Muscle of leg (tissue), 11 donors: ENCODE results near the gene MTUS2. TPM values are rescaled to one million over a fixed set of nuclear protein-coding genes. Genes with fewer than 3 reads are reported as not detected.

Experiments
- DNase-seq: peaks from one replicate; pipeline ENCODE4 v3.0.0; 2013
- H3K27ac ChIP-seq: one replicate; pipeline ENCODE4 v1.5.1; 2013; ENCODE audit warnings: mild to moderate bottlenecking, low read length, control low read depth
- H3K27me3 ChIP-seq: one replicate; pipeline ENCODE4 v1.6.1; 2013; ENCODE audit warnings: low read length; ENCODE audit not compliant: control insufficient read depth, insufficient read depth
- H3K36me3 ChIP-seq: one replicate; pipeline ENCODE4 v1.6.1; 2013; ENCODE audit warnings: low read length; ENCODE audit not compliant: control insufficient read depth, insufficient read depth
- H3K4me1 ChIP-seq: one replicate; pipeline ENCODE4 v1.6.1; 2013; ENCODE audit warnings: low read length; ENCODE audit not compliant: control insufficient read depth, insufficient read depth
- H3K4me3 ChIP-seq: one replicate; pipeline ENCODE4 v1.5.1; 2013; ENCODE audit warnings: low read length, control low read depth
- H3K9me3 ChIP-seq: replicated peaks from 2 replicates; pipeline ENCODE4 v1.6.1; 2013; ENCODE audit warnings: low read depth, low read length; ENCODE audit not compliant: control insufficient read depth
- WGBS: methylation state at CpG from one replicate; pipeline ENCODE4 v1.1.5; 2013; ENCODE audit warnings: missing lambda C conversion rate; ENCODE audit not compliant: insufficient coverage; 5-methylcytosine and 5-hydroxymethylcytosine counted together
- polyA plus RNA-seq, 8 donors: library from polyadenylated mRNA; unstranded; fragments of 120-200 nt; gene quantifications; one replicate each; pipeline versions ENCODE4 v1.2.1 to v1.2.3, GENCODE V29; 2013; ENCODE audit warnings: inconsistent platforms in 1 of 8, low replicate concordance in 1 of 8; ENCODE audit not compliant: insufficient read length in 8 of 8, insufficient read depth in 1 of 8
- total RNA-seq: library from RNA; stranded (reverse); fragments of 120-200 nt; gene quantifications from one replicate; pipeline ENCODE4 v1.2.4, GENCODE V29; 2013

Gene MTUS2
- total and polyA plus RNA-seq, 9 donors: 11.3 to 29.5 (median 21.7) TPM

DNA sequence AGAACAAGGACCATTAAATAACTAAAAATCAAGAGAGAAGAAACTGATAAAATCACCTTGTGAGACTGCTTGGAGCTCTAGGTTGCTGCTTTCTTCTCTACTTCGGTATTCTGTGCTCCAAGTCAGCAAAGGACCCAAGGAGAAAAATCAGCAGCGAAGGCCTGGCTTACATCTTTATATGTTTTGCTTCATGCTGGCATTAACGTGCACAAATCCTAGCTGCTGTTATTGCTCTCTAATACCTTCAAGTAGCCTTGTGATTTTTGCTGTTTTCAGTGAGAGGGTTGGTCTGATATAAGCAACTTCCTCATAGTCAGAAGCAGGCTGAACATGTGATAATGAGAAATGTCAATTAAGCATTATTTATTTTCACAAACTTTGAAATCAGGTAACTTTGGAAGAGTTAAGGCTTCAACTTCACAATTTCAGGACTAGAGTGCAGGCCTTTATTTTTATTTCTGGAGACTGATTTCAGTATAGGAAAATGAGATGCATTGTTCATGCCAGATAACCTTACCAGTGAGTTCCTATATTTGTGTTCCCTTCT lies 410.2 kb downstream of the MTUS2 start:
- H3K27me3 ChIP-seq: no peaks in the 10 kb centered on the region
- no peak for DNase-seq
- 100% methylated on average over 1 of the region's 3 CpGs for WGBS
- H3K4me3 ChIP-seq: no peak overlapping the region
- H3K36me3 ChIP-seq: no peaks in the 10 kb centered on the region
- H3K4me1 ChIP-seq: no peaks in the 10 kb centered on the region
- no peaks in the 10 kb centered on the region for H3K9me3 ChIP-seq
- no peak overlapping the region for H3K27ac ChIP-seq

DNA sequence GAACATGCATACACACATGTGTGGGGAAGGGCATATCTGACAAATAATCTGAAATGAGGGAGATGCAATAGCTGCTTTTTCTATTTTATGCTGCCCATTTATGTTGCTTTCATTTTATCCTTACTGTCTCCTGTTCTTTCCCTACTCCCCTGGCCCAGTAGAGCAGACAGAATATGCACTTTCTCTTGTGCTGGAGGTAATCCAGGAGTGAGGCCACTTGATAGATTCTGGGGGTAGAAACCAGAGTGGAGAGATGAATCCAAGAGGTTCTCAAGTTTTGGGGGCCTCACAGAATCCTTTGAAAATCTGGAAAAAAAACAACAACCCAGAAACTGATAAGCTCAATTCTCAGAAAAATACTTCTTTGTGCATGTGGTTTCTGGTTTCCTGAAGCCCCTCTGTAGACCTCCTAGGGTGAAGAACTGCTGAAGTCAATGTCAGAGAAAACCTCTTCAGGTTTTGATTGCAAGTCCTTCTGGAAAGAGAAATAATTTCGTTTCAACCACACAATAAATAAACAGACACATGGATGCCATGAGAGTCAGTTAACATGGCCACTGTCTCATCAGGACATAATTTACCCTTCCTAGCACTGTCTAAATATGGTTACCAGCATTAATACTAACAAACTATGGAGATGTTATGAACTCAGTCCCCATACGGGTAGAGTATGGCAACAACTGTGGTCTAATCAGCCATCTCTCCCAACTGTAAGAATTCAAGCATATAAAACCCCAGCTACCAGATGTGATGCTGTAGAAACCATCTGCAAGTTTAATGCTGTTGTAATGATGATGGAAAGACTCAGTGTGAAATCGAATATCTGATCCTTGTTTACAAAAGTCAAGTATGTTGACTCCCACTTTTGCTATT lies 419.8 kb downstream of the MTUS2 start:
- H3K4me3 ChIP-seq: no peak overlapping the region
- WGBS: no CpG with 5 or more reads among the region's 3 CpGs
- H3K9me3 ChIP-seq: no peaks in the 10 kb centered on the region
- no peaks in the 10 kb centered on the region for H3K4me1 ChIP-seq
- no peaks in the 10 kb centered on the region for H3K36me3 ChIP-seq
- H3K27me3 ChIP-seq: peaks cover 3% of the 10 kb centered on the region
- H3K27ac ChIP-seq: no peak overlapping the region
- no peak for DNase-seq

DNA sequence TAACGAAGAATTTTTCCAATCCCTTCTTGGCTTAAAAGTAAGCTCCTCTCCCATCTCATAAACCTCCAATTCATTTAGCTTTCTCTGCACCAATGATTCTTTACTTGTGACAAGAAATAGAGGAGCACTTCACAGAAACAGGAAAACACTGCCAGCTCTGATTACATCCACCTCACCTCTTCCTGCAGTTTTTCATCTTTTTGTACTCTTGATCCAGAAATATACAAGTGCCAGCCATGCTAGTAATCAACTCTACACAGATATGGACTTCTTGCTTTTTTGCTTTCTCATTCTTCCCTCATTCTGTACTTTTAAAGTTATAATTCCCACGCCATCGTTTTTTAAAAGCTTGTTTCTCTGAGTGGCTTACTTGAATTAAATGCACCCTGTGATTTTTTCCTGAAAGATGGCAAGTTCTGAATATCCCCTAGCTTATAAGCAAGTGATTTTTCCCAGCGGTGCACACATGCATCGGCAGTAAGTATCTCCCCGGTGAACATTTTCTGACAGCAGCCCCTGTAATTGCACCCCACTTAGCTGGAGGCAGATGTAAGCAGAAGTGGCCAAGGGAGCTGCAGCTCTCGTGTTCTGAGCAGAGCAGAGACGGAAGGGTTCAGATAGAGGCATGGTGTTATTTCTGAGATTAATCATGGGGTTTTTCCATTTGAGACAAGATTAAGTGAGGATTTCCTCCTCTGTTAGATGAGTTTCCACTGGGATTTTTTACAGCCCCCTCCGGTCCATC lies 434.7 kb downstream of the MTUS2 start:
- Histone ChIP-seq H3K27me3 (peaks cover 2% of the 10 kb centered on the region), H3K27ac (no peak overlapping the region), H3K4me1 (no peaks in the 10 kb centered on the region), H3K9me3 (no peaks in the 10 kb centered on the region), H3K4me3 (no peak overlapping the region), H3K36me3 (no peaks in the 10 kb centered on the region)
- DNase-seq: no peak
- 20% methylated on average over 2 of the region's 9 CpGs for WGBS

DNA sequence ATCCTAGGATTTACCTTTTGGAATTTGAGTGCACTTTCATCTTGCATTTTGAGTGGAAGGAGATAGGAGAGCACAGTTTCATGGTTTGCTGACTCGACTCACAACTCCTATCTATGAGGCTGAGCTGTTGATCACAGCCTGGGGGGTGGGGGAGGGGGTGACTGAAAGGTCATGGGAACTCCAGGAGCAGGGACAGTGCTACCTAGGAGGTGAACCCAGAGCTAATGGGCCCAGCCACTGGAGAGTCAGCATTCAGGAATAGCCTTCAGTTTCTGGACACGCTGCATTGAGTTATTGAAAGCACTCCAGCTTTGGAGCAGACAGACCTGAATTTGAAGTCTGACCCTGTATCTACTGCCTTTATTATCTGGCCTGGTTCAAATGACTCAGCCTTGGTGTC lies 435.4 kb downstream of the MTUS2 start:
- no peak overlapping the region for H3K4me3 ChIP-seq
- H3K9me3 ChIP-seq: no peaks in the 10 kb centered on the region
- H3K4me1 ChIP-seq: no peaks in the 10 kb centered on the region
- no peak overlapping the region for H3K27ac ChIP-seq
- H3K36me3 ChIP-seq: no peaks in the 10 kb centered on the region
- peaks cover 2% of the 10 kb centered on the region for H3K27me3 ChIP-seq
- DNase-seq: no peak
- 87% methylated on average over 2 of the region's 2 CpGs for WGBS

DNA sequence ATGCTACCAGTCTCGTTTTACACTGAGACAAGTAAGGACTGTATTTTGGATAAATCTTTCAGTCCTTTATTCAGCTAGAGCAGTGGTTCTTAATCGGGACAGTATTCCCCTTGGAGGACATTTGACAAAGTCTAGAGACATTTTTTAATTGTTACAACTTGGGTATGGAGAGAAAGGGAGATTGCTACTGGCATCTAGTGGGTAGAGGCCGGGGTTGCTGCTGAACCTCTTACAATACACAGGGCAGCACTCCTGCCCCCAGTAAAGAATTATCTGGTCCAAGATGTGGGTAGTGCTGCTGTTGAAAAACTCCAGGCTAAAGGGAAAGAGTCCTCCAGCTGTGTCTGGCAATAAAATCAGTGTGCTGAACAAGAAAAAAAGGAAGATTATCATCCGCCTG lies 440.5 kb downstream of the MTUS2 start:
- WGBS: no CpG with 5 or more reads among the region's 4 CpGs
- no peaks in the 10 kb centered on the region for H3K36me3 ChIP-seq
- H3K27me3 ChIP-seq: peaks cover 2% of the 10 kb centered on the region
- H3K4me3 ChIP-seq: no peak overlapping the region
- no peaks in the 10 kb centered on the region for H3K4me1 ChIP-seq
- no peak overlapping the region for H3K27ac ChIP-seq
- DNase-seq: peak; percentile 11
- H3K9me3 ChIP-seq: peaks cover 3% of the 10 kb centered on the region

DNA sequence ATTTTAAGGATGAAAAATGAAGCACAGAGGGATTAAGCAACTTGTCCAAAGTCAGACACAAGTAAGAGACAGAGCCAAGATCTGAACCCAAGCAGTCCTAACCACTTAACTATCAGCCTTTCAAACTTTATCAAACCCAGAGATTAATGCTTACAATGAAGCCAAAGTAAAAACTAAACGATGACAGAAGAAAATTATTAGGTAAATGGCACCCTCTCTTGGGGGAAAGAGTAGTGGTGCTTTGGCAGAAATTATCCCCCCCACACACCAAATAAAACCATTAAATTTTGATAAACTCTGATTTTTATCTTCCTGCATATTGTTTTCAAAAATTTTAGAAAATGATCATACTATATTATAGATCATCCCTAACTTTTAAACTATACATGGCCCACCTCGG lies 446.1 kb downstream of the MTUS2 start:
- DNase-seq: no peak
- no peaks in the 10 kb centered on the region for H3K27me3 ChIP-seq
- H3K4me3 ChIP-seq: no peak overlapping the region
- no peaks in the 10 kb centered on the region for H3K36me3 ChIP-seq
- peaks cover 5% of the 10 kb centered on the region for H3K4me1 ChIP-seq
- no peak overlapping the region for H3K27ac ChIP-seq
- H3K9me3 ChIP-seq: peaks cover 3% of the 10 kb centered on the region
- no CpG with 5 or more reads among the region's 2 CpGs for WGBS

DNA sequence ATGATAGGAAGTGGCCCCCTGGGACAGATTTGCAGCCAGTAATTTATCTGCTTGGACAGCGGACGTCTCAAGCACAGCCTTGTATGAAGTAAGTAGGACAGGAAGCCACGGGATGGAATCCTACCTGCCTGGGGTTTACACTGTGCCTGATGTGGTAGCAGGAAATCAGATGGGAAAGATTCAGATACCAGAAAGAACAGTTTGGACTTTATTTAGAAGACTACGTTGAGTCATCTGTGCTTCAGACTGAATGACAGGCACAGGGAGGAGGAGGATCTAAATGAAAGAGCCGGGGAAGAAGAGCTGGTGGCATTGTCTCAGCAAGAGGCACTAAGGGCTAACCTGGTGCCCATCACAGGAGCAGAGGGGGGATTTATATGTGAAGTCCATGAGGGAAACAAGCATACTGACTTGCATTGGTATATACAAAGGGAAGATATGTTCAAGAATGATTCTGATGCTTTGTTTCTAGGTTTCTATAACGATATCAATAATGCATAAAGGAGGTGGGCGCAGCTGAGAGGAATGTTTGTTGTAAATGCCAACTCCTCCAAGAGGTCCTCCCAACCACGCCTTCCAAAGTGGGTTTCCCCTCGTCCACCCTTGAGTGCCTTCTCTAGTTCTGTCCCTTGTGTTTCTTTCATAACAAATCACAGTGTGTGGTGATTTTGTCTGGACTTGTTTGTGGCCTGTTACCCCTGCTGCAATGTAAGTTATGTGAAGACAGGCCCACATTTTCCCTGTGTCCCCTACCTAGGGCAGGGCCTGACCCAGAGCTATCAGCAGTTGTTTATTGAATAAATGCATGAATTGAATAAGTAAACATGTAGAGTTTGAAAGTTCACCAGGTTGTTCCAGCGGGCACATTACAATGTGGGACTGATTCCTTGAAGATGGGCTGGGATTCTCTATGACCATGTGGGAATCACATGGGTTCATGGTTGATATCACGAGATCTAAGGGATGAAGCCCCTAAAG lies 446.9 kb downstream of the MTUS2 start:
- Histone ChIP-seq H3K36me3 (no peaks in the 10 kb centered on the region), H3K27me3 (no peaks in the 10 kb centered on the region), H3K9me3 (peaks cover 3% of the 10 kb centered on the region), H3K4me1 (peaks cover 5% of the 10 kb centered on the region), H3K4me3 (no peak overlapping the region), H3K27ac (no peak overlapping the region)
- DNase-seq: no peak
- WGBS: 58% methylated on average over 7 of the region's 11 CpGs

DNA sequence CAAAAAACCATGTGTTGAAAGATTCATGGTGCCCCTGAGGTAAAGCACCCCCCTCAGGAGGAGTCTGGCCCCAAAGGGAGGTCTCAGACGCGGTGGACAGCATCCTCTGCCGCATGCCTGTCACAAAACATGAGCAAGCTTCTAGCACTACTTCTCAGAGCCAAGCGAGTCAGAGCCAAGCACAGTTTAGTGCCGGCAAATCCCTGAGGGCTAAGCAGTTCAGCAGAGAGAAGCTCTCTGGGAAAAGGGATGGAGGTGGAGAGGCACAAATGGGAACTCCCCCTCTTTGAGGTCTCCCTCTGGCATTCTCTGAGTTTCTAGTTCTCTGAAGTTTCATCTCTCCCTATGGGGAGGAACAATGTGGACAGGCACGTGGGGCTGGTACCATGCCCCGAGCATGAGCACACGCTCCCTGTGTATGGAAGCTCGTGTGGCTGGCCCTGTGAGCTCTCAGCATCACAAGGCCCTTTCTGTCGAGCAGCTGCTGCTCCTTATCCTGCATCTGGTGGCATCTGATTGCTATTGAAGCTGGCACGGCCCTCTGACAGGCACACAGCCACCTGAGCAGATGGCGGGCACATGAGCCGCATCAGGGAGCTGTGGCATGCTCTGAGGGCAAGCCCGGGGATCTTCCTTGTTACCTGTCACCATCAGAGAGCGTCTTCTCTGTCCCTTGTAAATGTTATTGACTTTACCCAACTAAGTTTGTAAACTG lies 450.3 kb downstream of the MTUS2 start:
- Histone ChIP-seq H3K4me1 (peaks cover 5% of the 10 kb centered on the region), H3K9me3 (no peaks in the 10 kb centered on the region), H3K36me3 (no peaks in the 10 kb centered on the region), H3K4me3 (no peak overlapping the region), H3K27me3 (no peaks in the 10 kb centered on the region), H3K27ac (no peak overlapping the region)
- peak; percentile 5 for DNase-seq
- WGBS: 66% methylated on average over 6 of the region's 15 CpGs

DNA sequence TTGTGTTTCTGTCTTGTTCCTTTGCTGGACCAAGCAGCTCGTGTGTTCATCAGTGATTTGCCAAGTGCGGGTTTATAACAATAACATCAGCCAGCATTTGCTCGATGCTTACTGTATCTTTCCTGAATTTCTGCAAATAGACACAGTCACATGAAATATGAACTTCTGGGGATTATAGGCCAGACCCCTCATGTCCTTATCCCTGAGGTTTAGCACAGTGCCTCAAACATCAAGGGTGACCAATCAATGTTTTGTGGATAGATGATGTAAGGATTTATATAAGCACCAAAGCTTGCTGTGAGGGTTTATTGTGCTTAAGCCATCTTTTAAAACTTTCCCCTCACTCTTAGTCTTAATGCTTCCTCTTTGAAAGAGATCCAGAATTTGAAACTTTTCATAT lies 451.5 kb downstream of the MTUS2 start:
- Histone ChIP-seq H3K4me3 (no peak overlapping the region), H3K9me3 (no peaks in the 10 kb centered on the region), H3K36me3 (no peaks in the 10 kb centered on the region), H3K27ac (no peak overlapping the region), H3K4me1 (peaks cover 5% of the 10 kb centered on the region), H3K27me3 (no peaks in the 10 kb centered on the region)
- no peak for DNase-seq
- no CpG with 5 or more reads among the region's 3 CpGs for WGBS
